Fibroblast of lung (primary cell): ENCODE results near the gene WWOX.

Experiments
- EZH2 ChIP-seq: IDR thresholded peaks from 2 replicates; pipeline ENCODE4 v1.5.1; 2012; ENCODE audit warnings: low read length, control low read depth, mild to moderate bottlenecking; ENCODE audit errors: missing control alignments
- TF ChIP-seq, protein P1 (sequence below), 2 donors: IDR thresholded peaks in 1 of 2; conservative IDR thresholded peaks in 1 of 2; 1 replicate in 1 of 2; 2 replicates in 1 of 2; pipeline ENCODE4 v1.5.1; 2011 to 2012; ENCODE audit warnings: low read length in 2 of 2, control low read depth in 1 of 2, inconsistent platforms in 1 of 2, low read depth in 1 of 2, mild to moderate bottlenecking in 1 of 2

DNA sequence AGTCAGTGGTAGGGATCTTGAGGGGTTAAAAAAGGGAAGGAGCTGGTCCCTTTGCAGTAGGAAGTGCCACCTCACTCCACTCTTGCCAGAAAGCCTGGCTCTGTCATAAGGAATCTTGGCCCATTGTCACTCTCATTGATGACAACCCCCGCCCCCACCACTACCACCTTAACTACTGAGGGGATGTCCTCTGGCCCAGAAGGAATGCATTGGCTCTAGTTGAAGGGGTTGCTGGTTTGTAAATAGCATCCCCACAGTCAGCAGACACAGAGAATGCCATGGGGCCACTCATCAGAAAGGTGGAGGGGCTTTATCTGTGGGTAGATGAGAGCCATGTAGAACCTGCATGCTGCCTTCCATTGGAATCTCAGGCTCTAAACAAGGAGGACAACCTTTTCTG is 316.2 kb downstream of the WWOX start:
- TF ChIP-seq, protein P1, sequence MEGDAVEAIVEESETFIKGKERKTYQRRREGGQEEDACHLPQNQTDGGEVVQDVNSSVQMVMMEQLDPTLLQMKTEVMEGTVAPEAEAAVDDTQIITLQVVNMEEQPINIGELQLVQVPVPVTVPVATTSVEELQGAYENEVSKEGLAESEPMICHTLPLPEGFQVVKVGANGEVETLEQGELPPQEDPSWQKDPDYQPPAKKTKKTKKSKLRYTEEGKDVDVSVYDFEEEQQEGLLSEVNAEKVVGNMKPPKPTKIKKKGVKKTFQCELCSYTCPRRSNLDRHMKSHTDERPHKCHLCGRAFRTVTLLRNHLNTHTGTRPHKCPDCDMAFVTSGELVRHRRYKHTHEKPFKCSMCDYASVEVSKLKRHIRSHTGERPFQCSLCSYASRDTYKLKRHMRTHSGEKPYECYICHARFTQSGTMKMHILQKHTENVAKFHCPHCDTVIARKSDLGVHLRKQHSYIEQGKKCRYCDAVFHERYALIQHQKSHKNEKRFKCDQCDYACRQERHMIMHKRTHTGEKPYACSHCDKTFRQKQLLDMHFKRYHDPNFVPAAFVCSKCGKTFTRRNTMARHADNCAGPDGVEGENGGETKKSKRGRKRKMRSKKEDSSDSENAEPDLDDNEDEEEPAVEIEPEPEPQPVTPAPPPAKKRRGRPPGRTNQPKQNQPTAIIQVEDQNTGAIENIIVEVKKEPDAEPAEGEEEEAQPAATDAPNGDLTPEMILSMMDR (conservative IDR thresholded peaks at IDR 0.05 in 1 of 2, IDR thresholded peaks at IDR 0.05 in 1 of 2; ENCODE audit: low read depth in 1 of 2, low read length in 2 of 2), result no peak
- TF ChIP-seq EZH2, result no peak
